IPS DF 19.7 (cell line): ENCODE results near the gene OLFM3.

Experiments used
- DNase-seq: peaks from one replicate; pipeline ENCODE4 v3.0.0-alpha.2; 2013; ENCODE audit warnings: low read depth, low spot score

Gene OLFM3

DNA sequence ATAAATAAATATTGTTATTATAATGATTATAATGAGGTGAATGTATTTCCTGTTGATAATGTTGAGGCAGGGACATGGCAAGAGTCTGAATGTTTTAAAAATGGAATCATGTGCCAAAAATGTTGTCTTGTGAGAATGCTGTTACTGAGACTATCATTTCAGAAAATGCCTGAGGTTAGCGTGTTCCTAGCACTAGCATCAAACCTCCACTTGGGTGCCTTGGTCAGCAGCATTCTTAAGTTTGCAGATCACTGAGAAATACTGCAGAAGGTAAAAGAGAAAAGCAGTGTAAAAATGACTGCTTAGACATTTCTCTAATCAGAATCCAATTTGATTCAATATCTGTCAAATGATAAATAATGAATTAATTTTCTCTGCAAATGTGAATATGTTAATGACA, 50.8 kb downstream of the OLFM3 start:
- no peak for DNase-seq

DNA sequence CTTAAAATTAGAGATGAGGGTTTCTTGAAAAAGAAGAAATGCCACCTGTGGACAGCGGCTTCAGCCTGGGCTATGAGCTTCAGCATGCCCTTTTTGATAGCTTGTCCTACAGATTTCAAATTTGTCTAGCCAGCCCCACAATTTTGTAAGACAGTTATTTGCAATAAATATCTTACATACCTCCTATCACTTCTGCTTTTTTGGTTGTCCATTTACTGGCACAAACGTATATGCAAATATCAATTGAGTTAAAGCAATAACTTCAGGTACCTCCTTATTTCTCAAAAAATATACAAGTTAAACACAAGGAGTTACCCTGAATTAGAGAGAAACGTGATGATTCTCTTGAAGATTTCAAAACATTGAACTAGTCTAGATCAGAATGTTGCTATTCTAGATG, 53.5 kb downstream of the OLFM3 start:
- DNase-seq = no peak

DNA sequence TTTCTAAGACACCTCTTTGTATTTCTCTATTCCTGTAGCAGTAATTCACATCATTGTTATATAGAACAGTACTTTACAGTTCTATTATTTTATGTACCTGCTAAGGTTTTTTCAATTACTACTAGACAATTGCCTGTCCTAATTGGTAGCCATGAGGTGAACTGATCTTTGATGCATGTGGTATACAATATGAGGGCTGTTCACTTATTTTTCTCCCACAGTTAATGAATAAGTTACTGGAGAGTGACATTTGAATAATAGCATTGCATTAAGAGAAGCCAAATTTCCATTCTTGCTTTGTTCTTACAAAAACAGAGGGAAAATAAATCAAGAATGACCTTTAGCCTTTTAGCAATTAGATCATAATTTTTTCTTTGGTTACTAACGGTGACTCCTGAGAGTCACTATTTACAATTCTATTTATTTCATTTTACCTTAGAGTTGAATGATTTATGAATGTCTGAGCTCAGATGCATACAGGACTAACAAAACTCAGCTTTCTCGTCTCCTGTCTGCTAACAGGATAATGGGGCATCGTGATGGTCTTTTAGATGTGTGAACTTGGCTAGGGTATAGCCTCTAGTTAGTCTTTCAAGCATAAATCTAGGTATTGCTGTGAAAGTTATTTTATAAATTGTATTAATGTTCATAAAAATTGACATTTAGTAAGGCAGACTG, 54.1 kb downstream of the OLFM3 start:
- DNase-seq = no peak

GRCh38 chr1:101938681-101939080, 58.0 kb downstream of the OLFM3 start:
- DNase-seq = no peak

DNA sequence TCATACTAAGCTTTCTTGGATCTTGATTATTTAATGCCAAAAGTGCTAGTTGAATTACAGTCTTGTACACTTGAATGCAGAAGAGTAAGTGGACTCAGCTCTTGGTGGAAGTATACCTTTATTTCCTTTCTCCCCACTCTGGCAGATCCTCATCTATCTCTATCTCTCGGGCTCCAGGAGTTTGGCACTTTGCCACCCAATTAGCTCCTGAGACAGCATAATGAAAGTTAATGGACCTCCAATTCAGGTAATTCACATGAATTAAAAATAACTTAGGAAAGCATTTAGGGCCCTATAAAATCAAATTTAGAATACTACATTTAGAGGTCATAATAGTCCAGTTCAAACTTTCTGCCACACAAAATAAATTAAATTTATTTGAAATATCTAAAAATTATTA, 67.4 kb downstream of the OLFM3 start:
- DNase-seq = no peak

DNA sequence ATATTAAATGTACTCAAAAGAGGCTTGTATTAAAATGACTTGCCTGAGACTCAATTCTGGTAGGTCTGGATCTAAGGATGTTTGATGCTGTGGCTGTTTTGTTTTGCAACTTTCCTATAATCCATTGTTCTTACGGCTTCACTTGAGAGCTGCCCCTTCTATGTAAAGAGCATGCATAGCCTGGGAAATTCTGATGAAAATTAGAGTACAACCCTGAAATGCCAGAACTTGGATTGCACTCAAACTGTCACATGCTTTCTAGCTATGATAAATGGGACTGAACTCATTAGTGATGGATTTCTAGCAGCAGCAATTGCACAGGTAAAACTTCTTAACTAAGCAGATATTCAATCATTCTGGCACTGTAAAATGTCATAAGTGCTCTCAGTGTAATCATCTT, 67.9 kb downstream of the OLFM3 start:
- DNase-seq = no peak

DNA sequence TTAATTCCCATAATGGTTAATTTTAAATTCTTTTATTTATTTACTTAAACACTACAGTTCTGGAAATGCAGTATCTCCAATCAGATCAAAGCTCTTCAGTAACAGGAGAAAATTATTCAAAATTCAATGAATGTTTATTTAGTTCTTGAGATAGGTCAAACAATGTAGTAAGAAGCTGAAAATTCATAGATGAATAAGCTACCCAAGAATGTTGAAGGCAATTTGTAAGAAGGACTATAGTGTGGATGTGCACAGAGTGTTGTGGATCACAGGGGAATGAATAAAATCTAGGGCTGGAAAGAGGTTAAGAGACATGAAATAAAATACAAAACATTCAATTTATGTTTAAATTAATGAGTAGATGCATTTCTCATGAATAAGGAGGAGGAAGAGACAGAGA, 72.0 kb downstream of the OLFM3 start:
- DNase-seq = no peak

DNA sequence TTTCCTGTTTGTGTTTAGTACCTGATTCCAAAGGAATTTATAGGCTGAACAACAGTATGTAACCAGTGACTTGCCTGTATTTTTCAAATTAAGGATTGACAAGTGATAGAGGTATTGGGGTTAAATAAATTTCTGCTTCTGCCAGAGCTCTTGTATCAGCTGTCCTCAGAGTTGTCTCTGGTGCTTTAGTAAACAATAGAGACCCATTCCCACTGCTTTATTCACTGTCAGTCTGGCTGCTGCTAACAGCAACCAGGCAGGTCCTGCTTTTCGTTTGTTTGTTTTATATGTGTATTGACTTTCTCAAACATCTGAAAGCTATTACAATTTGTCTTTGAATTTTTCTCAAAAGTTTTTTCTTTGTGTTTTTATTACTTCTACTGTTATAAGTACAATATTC, 76.1 kb downstream of the OLFM3 start:
- DNase-seq = no peak

DNA sequence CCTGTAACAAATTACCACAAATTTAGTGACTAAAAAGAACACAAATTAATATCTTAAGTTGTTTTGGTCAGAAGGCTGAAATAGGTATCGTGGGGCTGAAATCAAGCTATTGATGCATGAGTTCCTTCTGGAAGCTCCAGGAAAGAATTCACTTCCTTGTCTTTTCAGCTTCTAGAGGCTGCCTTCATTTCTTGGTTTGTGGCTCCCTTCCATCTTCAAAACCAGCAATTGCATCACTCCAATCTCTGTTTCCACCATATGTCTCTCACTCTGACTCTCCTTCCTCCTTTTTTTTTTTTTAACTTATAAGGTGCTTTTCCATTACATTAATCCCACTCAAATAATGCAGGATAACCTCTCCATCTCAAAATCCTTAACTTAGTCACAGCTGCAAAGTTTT, 78.4 kb downstream of the OLFM3 start:
- no peak for DNase-seq

DNA sequence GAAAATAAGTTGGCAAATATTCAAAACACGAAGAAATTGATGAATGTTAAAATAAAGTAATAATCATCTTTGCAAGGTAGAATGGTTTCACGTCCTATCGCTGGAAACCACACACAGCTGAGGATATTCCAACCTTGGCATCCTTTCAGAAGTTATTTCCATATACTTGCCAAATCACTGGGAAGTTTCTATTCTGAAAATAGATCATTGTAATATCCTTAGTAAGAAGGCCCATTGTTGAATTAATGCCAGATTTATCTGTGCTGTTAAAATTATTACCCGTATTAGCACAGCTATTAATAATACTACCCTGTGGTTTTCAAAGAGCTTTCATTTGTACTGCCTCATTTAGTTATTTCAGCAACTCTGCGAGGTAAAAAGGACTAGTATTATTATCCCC, 81.1 kb downstream of the OLFM3 start:
- DNase-seq = no peak

GRCh38 chr1:101914473-101915242, 82.1 kb downstream of the OLFM3 start:
- no peak for DNase-seq

GRCh38 chr1:101911894-101912293, 84.8 kb downstream of the OLFM3 start:
- no peak for DNase-seq

GRCh38 chr1:101908980-101909379, 87.7 kb downstream of the OLFM3 start:
- no peak for DNase-seq

GRCh38 chr1:101907264-101907663, 89.5 kb downstream of the OLFM3 start:
- no peak for DNase-seq

- DNase-seq = no peak
These were observed 91.4 kb downstream of the OLFM3 start for GRCh38 chr1:101905283-101905835.

DNA sequence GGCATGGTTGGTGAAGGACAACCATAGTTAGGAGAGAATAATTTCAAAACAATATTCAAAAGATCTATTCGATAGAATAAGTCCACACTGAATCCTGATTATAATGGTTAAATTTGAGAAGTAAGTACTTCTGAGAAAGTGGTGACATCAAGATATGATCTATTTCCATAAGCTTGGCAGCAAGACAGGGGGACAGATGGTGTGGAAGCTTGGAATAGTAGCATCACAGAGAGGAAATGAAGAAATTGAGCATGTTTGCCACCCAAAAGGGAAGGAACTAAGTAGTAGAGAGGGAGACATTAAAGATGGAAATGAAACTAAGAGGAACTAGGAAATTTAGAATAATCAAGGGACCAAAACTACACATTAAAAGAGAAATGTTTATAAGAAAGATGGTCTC, 94.5 kb downstream of the OLFM3 start:
- DNase-seq = no peak

DNA sequence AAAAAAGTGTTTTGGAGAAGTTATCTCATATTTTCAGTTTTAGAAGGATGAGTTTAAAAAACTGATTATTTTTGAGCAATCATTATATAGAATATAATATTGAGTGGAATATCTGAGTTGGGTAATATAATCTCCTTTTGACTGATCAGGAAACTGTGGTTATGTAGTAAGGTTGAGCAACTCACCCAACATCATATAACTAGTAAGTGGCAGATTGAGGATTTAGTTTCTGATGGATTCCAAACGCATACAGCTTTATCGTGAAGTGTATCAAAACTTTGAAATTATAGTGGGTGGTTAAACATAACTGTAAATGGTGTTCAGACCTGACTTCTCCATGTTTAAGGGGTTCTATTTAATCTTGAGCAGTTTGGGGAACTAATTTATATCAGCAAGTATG, 98.6 kb downstream of the OLFM3 start:
- DNase-seq = no peak

DNA sequence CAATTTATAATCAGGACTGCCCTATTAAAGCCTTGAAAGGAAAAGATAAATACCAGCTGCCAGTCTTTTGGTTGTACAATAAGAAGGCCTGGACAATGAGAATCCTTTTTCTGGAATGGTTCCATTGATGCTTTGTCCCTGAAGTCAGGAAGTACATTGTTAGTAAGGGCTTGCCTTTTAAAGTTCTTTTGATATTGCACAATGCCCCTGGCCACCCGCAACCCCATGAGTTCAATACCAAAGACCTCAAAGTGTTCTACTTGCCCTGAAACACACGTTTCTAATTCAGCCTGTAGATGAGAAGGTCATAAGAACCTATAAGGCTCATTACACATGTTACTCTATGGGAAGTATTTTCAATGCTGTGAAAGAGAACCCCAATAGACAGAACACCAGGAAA, 112.1 kb downstream of the OLFM3 start:
- no peak for DNase-seq

DNA sequence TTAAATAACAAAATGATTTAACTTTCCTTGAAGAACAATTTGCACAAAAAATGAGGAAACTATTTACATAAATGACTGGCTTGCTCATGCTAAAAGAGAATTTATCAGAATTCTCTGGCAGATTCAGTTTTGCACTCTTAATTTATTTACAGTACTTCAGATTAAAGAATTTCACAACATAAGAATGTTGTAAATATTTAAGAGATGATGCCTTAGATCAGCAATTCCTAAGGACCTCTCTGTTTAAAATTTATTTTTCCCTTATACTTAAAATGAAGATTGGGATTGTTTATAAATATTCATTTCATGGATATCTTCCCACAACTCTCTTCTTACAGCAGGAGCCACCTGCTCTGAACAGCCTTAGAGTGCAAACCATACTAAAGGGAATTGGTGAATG, 120.8 kb downstream of the OLFM3 start:
- DNase-seq = no peak

DNA sequence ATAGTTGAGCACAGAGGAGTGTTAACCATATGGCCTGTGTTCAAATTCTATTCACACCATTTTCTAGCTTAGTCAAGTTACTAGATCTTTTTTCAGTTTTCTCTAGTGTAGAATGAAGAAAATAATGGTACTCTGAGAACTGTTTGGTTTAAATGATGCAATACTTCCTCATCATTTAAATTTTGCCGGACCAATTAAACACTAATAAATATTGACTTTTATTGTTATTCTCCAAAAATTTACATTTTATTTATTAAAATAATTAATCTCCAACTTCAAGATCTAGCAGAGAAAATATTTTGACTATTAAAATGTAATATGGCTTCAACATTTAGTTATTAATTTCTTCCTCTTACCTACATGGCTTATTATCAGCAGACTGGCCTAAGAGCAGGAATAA, 123.1 kb downstream of the OLFM3 start:
- no peak for DNase-seq

DNA sequence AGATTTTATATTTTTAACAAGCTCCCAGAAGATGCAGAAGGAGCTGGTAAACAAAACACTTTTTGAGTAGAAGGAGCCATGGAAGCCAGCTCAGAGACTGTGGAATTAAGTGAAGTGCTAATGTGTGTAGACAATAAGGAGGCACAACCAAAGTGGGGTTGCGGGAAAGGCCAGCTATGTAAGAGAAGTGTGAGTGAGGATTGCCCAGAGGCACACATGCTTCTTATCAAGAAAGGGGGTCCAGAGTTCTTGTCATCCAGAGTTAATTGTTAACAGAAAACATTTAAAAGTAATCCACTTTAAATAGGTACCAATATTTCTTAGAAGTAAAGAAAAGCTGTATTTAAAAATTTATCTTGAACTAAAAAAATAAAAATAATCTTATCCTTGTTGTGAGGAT, 136.8 kb downstream of the OLFM3 start:
- no peak for DNase-seq

- no peak for DNase-seq
These were observed 142.5 kb downstream of the OLFM3 start for GRCh38 chr1:101854271-101854670.

DNA sequence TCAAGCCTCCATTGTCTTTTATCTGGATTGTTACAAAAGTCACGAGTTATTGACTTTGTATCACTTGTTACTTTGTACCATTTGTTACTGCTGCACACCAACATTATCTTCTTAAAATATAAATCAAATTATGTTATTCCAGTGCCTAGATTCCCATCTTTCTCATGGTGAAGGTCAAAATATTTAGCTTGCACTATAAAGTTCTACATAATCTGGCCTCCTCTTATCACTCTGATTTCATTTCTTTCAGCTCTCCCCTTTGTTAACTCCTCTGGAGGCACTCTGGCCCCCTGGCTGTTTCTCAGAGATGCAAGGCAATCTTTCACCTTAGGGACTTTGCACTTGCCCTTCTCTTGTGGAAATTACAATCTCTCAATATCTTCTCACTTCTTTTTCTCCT, 143.8 kb downstream of the OLFM3 start:
- DNase-seq = no peak
